ENCODE data around the gene GAK.

DNA sequence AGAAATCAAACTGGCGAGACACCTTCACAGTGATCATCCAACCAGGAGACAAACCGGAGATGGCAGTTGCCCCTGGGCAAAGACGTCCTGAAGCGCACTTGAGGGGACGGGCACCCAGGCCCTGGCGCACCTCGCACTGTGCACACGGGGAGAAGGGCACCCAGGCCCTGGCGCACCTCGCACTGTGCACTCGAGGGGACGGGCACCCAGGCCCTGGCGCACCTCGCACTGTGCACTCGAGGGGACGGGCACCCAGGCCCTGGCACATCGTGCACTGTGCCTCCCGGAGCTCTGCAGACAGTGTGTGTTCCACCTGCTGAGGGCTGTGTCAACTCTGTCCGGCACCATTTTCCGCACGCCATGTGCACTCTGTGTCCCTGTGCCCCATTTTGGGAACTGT is 71.6 kb downstream of the GAK start:
- TF ChIP-seq POLR2A (IDR thresholded peaks at IDR 0.05) (no peak), CTCF (IDR thresholded peaks at IDR 0.05) (no peak), POLR2AphosphoS5 (IDR thresholded peaks at IDR 0.05; ENCODE audit: insufficient read depth in 1 of 2, low read depth in 1 of 2) (no peak)

All from vagina (tissue), 2 donors.